NCI-H1694 treated with DMSO at 0.1 percent for 48 hours (cell line): ENCODE results near the gene COL26A1.

Source experiments
- DNase-seq: peaks from one replicate; lab custom pipeline; 2025; lab: John Stamatoyannopoulos, UW

COL26A1 gene

DNA sequence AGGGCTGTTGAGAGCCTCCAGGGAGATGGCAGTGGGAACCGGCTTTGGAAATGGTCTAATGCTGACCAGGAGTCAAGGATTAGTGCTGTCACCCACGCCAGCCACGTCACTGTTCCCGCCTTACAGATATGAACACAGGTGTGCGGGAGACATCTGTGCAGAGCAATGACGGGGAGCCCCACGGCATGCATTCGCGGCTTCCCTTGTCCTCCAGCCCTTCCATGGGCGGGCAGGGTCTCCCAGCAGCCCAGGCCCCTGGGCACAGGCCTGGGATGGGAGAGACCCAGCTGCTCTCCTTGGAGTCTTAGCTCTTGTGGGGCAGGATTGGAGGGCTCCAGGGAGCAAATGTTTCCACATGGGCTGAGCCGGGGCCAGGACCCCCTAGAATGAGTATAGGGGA, 172.2 kb downstream of the COL26A1 start:
- DNase-seq, result no peak

GRCh38 chr7:101535351-101535751, 172.7 kb downstream of the COL26A1 start:
- no peak for DNase-seq

GRCh38 chr7:101536232-101536631, 173.6 kb downstream of the COL26A1 start:
- no peak for DNase-seq

DNA sequence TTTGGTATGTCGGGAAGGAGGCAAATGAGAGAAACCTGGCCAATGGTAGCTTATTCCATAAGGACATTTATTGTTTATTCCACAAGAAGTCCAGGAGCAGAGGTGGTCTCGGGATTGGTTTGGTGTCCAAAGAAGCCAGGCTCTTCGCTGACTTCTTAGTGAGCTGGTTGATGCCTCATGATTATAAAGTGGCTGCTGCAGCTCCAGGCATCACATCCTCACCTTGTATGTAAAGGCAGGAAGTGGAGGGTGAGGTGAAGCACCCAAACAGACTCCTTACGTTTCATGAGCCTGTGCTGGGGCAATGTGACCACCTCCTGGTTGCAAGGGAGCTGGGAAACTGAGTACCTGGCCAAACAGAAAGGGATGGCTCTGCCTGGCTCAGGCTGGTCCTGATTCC, 174.0 kb downstream of the COL26A1 start:
- DNase-seq, result no peak

GRCh38 chr7:101537205-101537604, 174.5 kb downstream of the COL26A1 start:
- DNase-seq, result no peak

DNA sequence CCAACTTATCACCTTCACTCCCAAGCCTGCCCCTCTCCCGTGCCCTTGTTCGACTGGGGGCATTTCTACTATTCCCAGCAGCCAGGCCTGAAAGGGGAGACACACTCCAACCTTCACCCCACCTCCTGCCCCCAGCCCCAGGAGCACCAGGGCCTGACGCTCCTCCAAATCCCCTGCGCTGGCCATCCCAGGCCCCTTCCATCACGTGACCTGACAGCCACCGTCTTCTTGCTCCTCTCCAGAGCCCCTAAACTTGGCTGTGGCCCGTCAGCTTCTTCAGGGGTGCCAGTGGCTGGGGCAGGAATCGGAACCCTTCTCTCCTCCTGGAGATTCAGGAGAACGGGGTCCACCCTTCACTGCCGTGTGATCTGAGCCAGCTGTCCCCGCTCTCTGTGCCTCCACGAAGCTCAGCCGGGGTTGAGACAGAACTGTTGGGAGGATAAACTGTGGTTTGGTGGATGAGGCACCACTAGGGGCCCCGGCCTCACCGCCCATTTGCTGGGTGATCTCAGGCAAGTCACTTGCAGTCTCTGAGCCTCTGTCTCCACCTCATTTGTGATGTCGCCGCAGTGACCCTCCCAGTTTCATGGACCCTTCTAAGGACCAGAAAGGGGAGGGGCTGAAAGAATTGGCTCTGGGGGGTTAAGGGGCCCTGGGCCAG, 175.4 kb downstream of the COL26A1 start:
- DNase-seq, result no peak

DNA sequence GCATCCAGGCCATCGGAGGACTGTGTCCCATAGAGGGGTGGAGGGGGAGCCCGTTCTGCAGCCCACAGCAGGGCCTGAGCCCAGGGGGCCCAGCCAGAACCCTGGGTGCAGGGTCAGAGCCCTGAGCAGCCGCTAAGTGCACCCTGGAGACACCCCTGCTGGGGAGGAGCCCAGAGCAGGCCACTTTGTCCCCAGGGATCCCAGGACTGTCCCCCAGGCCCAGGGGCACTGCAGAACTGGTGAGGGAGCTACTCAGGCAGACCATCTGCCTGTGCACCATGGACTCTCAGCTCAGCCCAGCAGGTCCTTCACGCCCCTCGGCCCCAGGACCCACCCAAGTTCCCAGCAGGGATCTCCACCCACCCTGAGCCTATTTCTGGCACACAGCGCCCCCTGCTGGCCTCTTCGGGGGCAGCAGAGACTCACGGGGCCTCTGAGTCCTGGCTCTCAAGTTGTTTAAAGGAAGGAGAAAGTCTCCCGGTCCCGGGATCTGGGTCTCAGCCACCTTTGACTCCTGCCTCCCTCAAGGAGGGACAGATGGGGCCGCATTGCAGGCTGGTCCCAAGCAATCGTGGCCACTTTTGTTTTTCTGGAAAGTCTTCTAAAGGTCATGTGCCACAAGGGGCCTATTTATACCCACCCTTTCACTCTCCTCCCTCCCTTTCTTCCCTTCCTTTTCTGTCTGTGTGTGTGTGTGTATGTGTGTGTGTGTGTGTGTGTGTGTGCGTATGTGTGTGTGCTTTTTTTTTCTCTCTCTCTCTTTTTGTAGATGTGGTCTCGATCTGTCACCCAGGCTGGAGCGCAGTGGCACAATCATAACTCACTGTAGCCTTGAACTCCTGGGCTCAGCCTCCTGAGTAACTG, 176.2 kb downstream of the COL26A1 start:
- DNase-seq, result peak; percentile 28

DNA sequence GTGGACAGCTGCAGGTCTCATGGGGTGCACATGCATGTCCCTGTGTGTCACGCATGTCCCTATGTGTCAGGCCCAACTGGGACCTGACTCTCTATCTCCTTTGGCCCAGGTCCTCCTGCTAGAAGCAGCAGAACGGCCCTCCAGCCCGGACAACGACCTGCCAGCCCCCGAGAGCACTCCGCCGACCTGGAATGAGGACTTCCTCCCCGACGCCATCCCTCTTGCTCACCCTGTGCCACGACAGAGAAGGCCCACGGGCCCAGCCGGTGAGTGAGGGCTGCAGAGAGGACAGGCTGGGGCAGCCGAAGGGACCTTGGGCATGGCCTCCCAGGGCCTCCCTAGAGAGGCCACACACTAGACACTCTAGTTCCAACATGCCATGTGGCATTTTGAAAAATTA, 177.1 kb downstream of the COL26A1 start:
- no peak for DNase-seq

DNA sequence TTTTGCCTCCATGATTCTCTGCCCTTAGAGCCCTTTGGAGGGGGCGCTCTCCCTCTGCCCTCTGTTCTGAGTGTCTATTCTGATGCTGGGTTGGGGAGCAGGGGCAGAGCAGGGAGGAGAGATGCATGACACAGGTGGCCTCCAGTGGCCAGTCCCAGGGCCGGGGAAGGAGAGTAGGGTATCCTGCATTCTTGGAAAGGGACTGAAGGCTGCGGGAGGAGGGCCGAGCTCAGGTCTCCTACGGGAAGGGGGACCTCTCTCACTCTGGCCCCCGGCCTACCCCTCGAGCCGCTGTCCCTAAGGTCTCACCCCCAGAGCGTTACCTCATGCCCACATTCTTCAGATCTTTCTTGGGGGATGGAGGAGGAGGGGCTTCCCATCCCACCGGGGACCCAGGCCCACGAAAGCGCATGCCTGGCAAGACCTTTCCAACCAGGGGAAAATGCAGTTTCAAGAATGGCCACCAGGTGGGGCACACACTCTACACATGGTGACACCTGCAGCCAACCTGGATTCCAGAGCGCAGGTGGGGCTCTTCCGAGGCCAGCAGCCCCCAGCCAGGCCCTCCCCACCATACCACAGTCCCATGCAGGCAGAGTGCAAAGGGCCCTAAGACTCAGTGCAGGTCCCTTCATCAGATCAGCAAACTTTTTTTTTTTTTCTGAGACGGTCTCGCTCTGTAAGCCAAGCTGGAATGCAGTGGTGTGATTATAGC, 180.0 kb downstream of the COL26A1 start:
- peak; percentile 21 for DNase-seq

GRCh38 chr7:101543242-101543766, 180.6 kb downstream of the COL26A1 start:
- no peak for DNase-seq

DNA sequence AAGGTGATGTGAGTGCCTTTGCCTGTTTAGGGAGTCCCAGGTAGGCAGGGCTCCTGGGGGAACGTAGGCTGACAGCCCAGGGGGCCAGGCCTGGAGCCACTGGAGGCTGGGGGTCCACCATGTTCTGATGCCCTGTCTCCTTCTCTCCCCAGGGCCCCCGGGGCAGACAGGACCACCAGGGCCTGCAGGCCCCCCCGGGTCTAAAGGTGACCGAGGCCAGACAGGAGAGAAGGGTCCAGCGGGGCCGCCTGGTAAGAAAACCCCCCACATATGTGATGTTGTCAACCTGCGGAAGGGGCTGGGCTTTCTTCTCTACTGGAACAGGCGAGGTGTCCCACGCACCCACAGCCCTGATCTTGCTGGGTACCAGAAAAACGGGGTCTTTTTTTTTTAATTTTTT, 181.2 kb downstream of the COL26A1 start:
- no peak for DNase-seq

DNA sequence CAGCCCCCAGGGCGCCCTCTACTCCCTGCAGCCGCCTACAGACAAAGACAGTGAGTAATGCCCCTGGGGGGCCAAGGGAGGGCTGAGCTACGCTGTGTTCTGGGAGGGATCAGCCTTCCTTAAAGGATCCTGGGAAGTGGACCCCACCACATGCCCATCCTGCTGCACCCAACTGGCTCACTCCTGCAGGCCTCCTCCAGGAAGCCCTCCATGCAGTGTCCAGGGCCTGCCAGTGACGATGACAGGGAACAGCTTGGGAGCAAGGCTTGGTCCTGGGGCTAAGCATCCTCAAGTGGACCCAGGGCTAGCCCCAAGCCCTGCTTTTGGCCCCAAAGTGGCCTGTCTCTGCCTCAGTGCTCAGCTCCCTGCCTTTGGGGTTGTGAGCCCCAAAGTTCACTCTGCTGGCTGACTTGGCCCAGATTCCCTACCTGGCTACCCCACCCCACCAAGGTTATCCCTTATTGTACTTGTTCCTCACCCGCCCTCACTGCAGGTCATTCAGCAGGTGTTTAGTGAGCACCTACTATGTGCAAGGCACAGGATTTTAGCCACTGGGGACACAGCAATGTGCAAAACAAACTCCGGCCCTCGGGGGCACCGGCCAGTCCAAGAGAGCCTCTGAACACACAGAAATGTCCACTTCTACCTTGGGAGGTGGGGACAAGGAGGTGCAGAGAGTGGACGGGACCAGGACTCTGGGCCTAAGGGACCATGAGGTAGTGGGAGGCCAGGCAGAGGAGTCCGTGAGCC, 182.9 kb downstream of the COL26A1 start:
- DNase-seq, result no peak

DNA sequence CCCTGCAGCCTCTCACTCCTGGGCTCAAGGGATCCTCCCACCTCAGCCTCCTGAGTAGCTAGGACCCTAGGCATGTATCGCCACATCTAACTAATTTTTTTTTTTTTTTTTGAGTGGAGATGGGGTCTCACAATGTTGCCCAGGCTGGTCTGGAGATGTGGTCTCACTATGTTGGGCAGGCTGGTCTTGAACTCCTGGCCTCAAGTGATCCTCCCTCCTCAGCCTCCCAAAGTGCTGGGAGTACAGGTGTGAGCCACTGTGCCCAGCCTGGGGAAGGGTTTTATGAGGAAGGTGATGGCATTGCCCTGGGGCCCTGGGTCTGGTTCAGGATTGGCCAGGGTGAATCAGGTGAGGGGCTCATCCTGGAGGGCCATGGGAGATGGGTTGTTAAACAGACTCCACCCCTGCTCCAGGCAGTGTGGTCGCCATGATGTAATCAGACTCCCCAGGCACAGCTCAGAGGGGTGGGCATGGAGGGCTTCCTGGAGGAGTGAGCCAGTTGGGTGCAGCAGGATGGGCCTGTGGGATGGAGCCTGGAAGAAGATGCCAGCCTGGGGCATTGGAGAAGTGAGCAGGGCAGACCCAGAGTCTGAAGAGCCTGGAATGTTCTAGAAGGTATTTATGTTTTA, 183.7 kb downstream of the COL26A1 start:
- DNase-seq, result no peak

DNA sequence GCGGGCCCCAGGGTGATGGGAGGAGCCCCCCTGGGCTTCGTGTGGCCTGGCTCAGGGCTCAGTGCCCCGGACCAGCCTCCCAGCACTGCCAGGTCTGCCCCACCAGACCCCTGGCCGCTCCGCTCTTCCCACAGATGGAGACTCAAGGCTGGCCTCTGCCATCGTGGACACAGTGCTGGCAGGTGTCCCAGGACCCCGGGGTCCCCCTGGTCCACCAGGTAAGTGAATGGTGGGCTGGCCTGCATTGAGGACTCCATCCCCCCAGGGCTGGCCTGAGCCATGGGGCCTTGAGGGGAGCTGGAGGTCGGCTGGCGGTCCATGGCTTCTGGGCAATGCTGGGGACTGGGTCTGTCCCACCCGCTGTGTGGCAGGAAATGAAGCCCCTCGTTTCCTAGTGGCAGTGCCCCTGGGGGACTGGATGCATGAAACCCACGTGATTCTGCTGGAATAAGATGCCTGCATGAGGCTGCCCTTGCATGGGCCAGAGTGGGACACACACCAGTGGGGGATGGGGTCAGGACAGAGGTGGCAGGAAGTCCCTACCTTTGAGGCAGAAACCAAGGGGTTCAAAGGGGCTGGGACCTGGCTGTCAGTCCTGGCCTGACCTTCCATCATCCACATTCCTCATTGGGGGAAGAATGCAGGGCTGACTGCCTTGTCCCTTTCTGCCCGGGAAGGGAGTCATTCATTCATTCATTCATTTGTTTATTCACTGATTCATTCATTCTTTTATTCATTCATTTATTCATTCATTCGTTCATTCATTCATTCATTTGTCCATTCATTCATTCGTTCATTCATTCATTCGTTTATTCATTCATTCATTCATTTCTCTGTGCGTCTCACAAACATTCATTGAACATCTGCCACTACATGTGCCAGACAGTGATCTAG, 184.6 kb downstream of the COL26A1 start:
- no peak for DNase-seq

DNA sequence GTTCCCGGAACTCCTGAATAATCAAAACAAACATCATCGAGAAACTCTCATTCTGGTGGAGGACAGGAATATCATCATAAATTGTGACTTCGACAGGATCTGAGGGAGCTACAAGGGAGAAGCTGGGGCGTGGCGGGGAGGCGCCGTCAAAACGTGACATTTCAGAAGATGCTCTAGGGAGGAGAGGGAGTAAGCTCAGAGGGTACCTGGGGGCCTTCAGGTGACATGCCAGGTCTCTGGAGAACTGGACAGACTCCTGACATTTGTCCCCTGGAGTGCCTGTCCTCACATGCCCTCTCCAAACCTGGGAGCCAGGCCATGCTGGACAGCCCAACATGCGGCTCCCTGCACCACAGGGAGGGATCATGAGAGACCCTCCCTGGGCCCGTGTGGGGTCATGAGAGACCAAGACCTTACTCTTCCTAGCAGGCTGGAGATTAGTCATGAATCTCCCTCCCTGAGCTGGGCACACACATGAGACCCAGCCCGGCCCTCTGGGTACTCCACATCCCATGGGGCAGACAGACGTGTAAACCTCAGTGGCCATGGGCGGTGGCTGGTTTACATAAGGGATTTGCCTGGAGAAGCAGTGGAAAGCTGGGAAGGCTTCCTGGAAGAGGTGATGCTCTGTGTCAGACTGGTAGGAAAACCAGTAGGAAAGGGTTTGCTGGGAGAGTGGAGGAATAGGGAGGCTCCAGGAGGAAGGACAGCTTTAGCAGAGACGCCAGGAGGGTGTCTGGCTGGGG, 185.4 kb downstream of the COL26A1 start:
- no peak for DNase-seq

GRCh38 chr7:101549734-101550133, 187.1 kb downstream of the COL26A1 start:
- DNase-seq, result no peak

DNA sequence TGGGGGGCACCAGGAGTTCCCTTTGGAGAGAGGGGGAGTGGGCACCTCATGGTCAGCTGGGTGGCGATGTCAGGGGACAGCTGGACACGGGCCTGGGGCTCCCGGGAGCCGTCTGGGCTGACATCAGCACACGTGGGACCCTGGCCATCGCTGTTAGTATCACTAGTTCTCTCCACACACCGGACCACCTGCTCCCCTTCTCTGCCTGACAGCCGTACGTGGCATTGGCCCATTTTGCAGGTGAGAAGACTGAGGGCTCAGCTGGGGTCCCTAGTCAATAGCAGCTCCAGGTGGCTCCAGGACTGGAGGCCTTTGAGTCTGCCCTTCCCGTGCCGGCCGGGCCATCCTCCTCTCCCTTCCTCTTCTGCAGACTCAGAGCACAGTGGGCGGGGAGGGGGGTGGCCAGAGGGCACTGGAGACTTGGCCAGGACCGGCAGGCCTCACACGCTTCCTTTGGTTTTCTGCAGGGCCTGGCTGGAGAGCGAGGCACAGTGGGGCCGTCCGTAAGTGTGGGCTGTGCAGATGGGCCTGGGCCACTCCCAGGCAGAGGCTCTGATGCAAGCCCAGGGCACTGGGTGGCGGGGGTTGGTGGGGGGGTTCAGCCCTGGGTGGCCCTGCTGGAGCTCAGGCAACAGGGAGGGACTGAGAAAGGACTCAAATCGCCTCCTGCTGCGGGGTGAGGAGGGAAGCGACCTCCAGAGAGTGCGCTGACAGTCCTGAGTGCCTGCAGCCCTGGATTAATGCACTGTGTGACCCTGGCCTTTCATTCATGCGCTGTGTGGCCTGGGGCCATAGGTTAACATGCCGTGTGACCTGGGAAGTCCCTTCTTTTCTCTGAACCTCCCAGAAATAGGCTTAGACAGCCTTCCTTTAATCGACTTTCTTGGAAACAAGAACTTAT, 188.2 kb downstream of the COL26A1 start:
- DNase-seq, result no peak

GRCh38 chr7:101553018-101553770, 190.5 kb downstream of the COL26A1 start:
- DNase-seq, result no peak
